A673 (cell line): ENCODE measurements around the gene CNIH3. TPM values are rescaled to one million over a fixed set of nuclear protein-coding genes. Genes with fewer than 3 reads are reported as not detected.

ENCODE experiments used
- BruUV-seq: library from RNA; stranded (reverse); fragments of 400-500 nt; replicated peaks from 2 replicates; lab custom pipeline; 2021; lab: Mats Ljungman, UMichigan
- CTCF ChIA-PET: fragments of 300-600 bp; sonication (Branson Sonifier 250); formaldehyde crosslinking; loops from one replicate; lab custom pipeline; 2022; ENCODE audit warnings: antibody characterized with exemption; lab: Charles Lee
- POLR2A ChIA-PET: fragments of 300-600 bp; sonication (Branson Sonifier 250); formaldehyde crosslinking; loops from one replicate; lab custom pipeline; 2022; ENCODE audit warnings: antibody characterized with exemption; ENCODE audit not compliant: low non-redundant PET; lab: Charles Lee
- DNase-seq: peaks from one replicate; pipeline ENCODE4 v3.0.0-alpha.2; 2015; ENCODE audit warnings: low spot score
- H3K27ac ChIP-seq: fragments of 200-600 bp; sonication (generic); 2 replicates; pipeline ENCODE4 v1.5.1; 2016; ENCODE audit warnings: mixed run types, low read depth, mild to moderate bottlenecking, mixed read lengths, antibody characterized with exemption, low read length; ENCODE audit not compliant: poor library complexity, severe bottlenecking
- H3K27me3 ChIP-seq: fragments of 200-600 bp; sonication (generic); replicated peaks from 2 replicates; pipeline ENCODE4 v1.6.1; 2017; ENCODE audit warnings: mixed run types, low read depth, mild to moderate bottlenecking, mixed read lengths, antibody characterized with exemption, low read length; ENCODE audit not compliant: insufficient read depth, poor library complexity
- H3K36me3 ChIP-seq: fragments of 200-600 bp; sonication (generic); 2 replicates; pipeline ENCODE4 v1.6.1; 2016; ENCODE audit warnings: mixed run types, mild to moderate bottlenecking, mixed read lengths, antibody characterized with exemption, low read length; ENCODE audit not compliant: insufficient read depth, poor library complexity, severe bottlenecking
- H3K4me1 ChIP-seq: fragments of 200-600 bp; sonication (generic); 2 replicates; pipeline ENCODE4 v1.6.1; 2017; ENCODE audit warnings: mixed run types, mild to moderate bottlenecking, mixed read lengths, antibody characterized with exemption, low read length; ENCODE audit not compliant: insufficient read depth, poor library complexity, severe bottlenecking
- H3K4me3 ChIP-seq: fragments of 200-600 bp; sonication (generic); 2 replicates; pipeline ENCODE4 v1.5.1; 2016; ENCODE audit warnings: low read depth, mixed run types, mild to moderate bottlenecking, mixed read lengths, low read length; ENCODE audit not compliant: poor library complexity, severe bottlenecking
- H3K9me3 ChIP-seq: fragments of 200-600 bp; sonication (generic); 2 replicates; pipeline ENCODE4 v1.6.1; 2016; ENCODE audit warnings: mixed run types, low read depth, mild to moderate bottlenecking, mixed read lengths, antibody characterized with exemption, low read length; ENCODE audit not compliant: poor library complexity, severe bottlenecking
- EZH2 ChIP-seq: fragments of 200-600 bp; sonication (generic); IDR thresholded peaks from 2 replicates; pipeline ENCODE4 v1.6.1; 2017; ENCODE audit warnings: borderline replicate concordance, low read depth, mild to moderate bottlenecking, mixed read lengths, antibody characterized with exemption, low read length; ENCODE audit not compliant: poor library complexity, severe bottlenecking
- intact Hi-C: fragments of 100-400 bp; cut with micrococcal nuclease; formaldehyde crosslinking; loops from one replicate; pipeline ENCODE4 v1.10.0; 2022; ENCODE audit not compliant: unreplicated experiment
- total RNA-seq: library from RNA; stranded (reverse); gene quantifications from 2 replicates; pipeline ENCODE4 v1.2.3, GENCODE V29; 2021
- TF ChIP-seq, protein P1 (sequence below): fragments of 300-800, 200-600 bp; sonication (generic); conservative IDR thresholded peaks from 2 replicates; pipeline ENCODE4 v1.5.1; 2017; ENCODE audit warnings: low read depth, mild to moderate bottlenecking, antibody characterized with exemption, low read length, moderate library complexity, mixed read lengths

The CNIH3 gene
- total RNA-seq, 1 experiment from 2014 or later = 3.8 TPM

DNA sequence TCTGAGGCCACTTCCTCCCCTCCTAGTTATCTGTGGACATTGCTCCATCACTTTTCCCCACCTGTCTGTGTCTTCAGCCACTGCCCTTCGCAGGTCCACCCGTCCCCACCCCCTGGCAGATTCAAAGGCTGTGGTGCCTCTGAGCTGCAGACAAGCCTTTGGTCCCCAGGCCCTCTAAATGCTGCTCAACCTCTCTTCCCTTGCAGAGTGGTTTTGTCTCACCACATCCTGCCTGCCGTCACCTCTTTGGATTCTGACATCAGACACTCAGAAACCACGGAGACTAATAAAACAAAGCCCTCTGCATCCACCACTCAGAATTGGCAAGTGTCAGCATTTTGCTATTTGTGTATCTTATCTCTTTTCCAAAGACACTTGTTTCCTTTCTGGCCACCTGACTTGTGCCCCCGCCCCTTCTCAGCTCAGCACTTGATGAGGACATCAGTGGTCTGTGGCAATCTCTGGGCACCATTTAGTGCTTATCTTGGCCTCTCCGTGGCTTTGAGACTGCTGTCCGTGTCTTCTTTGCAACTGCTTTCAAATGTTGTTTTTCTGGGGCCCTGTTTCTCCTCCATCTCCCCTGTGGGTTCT, 7.7 kb downstream of the CNIH3 start:
- Histone ChIP-seq H3K36me3 (no peaks in the 10 kb centered on the region), H3K4me3 (no peak overlapping the region), H3K9me3 (no peaks in the 10 kb centered on the region), H3K4me1 (no peaks in the 10 kb centered on the region), H3K27me3 (peaks cover 26% of the 10 kb centered on the region), H3K27ac (no peak overlapping the region)
- POLR2A ChIA-PET = no interaction called here
- intact Hi-C loops = no loop called here
- no peak for DNase-seq
- no TSS peak for BruUV-seq
- TF ChIP-seq, protein P1, sequence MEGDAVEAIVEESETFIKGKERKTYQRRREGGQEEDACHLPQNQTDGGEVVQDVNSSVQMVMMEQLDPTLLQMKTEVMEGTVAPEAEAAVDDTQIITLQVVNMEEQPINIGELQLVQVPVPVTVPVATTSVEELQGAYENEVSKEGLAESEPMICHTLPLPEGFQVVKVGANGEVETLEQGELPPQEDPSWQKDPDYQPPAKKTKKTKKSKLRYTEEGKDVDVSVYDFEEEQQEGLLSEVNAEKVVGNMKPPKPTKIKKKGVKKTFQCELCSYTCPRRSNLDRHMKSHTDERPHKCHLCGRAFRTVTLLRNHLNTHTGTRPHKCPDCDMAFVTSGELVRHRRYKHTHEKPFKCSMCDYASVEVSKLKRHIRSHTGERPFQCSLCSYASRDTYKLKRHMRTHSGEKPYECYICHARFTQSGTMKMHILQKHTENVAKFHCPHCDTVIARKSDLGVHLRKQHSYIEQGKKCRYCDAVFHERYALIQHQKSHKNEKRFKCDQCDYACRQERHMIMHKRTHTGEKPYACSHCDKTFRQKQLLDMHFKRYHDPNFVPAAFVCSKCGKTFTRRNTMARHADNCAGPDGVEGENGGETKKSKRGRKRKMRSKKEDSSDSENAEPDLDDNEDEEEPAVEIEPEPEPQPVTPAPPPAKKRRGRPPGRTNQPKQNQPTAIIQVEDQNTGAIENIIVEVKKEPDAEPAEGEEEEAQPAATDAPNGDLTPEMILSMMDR = no peak
- no peak for TF ChIP-seq EZH2
- CTCF ChIA-PET = no interaction called here

DNA sequence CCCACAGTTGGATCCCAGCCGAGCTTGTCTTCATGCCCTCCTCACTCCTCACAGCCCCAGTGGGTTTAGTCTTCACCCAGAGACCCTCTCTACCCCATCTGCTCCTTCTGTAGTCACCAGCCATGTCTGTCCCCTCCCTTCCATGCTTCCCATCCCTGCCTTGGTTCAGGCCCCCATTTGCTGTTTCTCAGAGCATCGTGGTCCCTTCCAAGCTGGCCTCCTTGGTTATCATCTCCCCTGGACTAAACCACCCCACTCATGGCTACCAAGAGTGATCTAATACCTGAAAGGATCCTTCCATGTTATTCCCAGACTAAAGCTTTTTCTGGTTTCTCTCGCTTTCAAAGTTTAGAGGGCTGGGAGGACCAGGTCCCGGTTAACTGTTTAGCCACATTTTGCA, 8.3 kb downstream of the CNIH3 start:
- CTCF ChIA-PET = no interaction called here
- no peaks in the 10 kb centered on the region for H3K36me3 ChIP-seq
- no TSS peak for BruUV-seq
- H3K27ac ChIP-seq = no peak overlapping the region
- no peaks in the 10 kb centered on the region for H3K4me1 ChIP-seq
- H3K4me3 ChIP-seq = no peak overlapping the region
- H3K27me3 ChIP-seq = peaks cover 20% of the 10 kb centered on the region
- DNase-seq = no peak
- TF ChIP-seq EZH2 = no peak
- TF ChIP-seq, protein P1 = no peak
- H3K9me3 ChIP-seq = no peaks in the 10 kb centered on the region
- POLR2A ChIA-PET = no interaction called here
- intact Hi-C loops = no loop called here

DNA sequence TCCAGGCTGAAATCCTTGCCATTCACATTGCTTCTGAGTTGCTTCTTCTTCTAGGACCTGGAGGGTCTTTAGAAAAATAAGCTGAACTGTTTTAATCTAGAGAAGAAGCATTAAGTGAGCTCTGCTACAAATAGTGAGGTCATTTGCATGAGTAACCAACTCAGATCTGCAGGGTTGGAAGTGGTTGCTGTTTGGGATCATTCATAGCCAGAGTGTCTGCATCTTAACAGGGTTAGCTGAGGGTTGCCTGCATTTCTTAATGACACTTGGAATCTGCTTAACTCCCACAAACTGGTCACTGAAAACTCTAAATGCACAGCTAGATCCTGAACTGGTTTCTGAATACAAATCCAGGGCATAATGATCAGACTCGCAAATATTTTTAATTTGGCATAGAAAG, 9.9 kb downstream of the CNIH3 start:
- TF ChIP-seq, protein P1 = no peak
- TF ChIP-seq EZH2 = no peak
- Histone ChIP-seq H3K4me3 (no peak overlapping the region), H3K27me3 (peaks cover 4% of the 10 kb centered on the region), H3K36me3 (no peaks in the 10 kb centered on the region), H3K4me1 (no peaks in the 10 kb centered on the region), H3K27ac (no peak overlapping the region), H3K9me3 (no peaks in the 10 kb centered on the region)
- ChIA-PET POLR2A (interaction anchor here (1.0 kb wide), 1 partner anchor 55 kb away, joined by 4 read pairs; no protein-coding TSS in a partner anchor), CTCF (no interaction called here)
- no TSS peak for BruUV-seq
- intact Hi-C loops = no loop called here
- no peak for DNase-seq
